MV-4-11 (cell line): ENCODE measurements around the gene PPT1.

Source experiments
- DNase-seq: peaks from one replicate; lab custom pipeline; 2025; lab: John Stamatoyannopoulos, UW

Gene PPT1

GRCh38 chr1:40092706-40093639, 4.1 kb downstream of the PPT1 start:
- DNase-seq = peak; percentile 82

GRCh38 chr1:40092241-40092640, 4.8 kb downstream of the PPT1 start:
- DNase-seq = no peak

GRCh38 chr1:40090652-40091355, 6.2 kb downstream of the PPT1 start:
- no peak for DNase-seq

GRCh38 chr1:40084750-40085149, 12.3 kb downstream of the PPT1 start:
- peak; percentile 32 for DNase-seq

GRCh38 chr1:40081871-40082270, 15.2 kb downstream of the PPT1 start:
- DNase-seq = no peak

- peak; percentile 60 for DNase-seq
Observed at GRCh38 chr1:40079774-40080400, 17.2 kb downstream of the PPT1 start.

- peak; percentile 66 for DNase-seq
Observed at GRCh38 chr1:40078512-40079333, 18.3 kb downstream of the PPT1 start.

GRCh38 chr1:40076895-40077312, 20.1 kb downstream of the PPT1 start:
- DNase-seq = peak; percentile 52

GRCh38 chr1:40075266-40075665, 21.8 kb downstream of the PPT1 start:
- DNase-seq = peak; percentile 55

- DNase-seq = no peak
Observed at GRCh38 chr1:40073062-40073461, 24.0 kb downstream of the PPT1 start.

GRCh38 chr1:40072142-40072541, 24.9 kb downstream of the PPT1 start:
- DNase-seq = no peak

- no peak for DNase-seq
Observed at GRCh38 chr1:40067851-40068250, 29.2 kb downstream of the PPT1 start.

- DNase-seq = no peak
Observed at GRCh38 chr1:40067023-40067422, 30.0 kb downstream of the PPT1 start.

GRCh38 chr1:40064797-40065499, 32.1 kb downstream of the PPT1 start:
- peak; percentile 96 for DNase-seq

GRCh38 chr1:40059960-40060750, 36.9 kb downstream of the PPT1 start:
- peak; percentile 58 for DNase-seq

- peak; percentile 92 for DNase-seq
Observed at GRCh38 chr1:40059338-40059959, 37.6 kb downstream of the PPT1 start.

GRCh38 chr1:40058453-40059337, 38.4 kb downstream of the PPT1 start:
- DNase-seq = peak; percentile 21

GRCh38 chr1:40058097-40058452, 39.0 kb downstream of the PPT1 start:
- no peak for DNase-seq
